Right lobe of liver (tissue), 6 donors: ENCODE measurements around the gene SEMA5B. TPM values are rescaled to one million over a fixed set of nuclear protein-coding genes. Genes with fewer than 3 reads are reported as not detected.

Experiments
- ATAC-seq, 4 donors: fragments of 200-7000 bp; cut with Tn5 transposase; one replicate each; pipeline ENCODE4 v1.9.1; 2020; ENCODE audit warnings: mild to moderate bottlenecking in 4 of 4, moderate library complexity in 4 of 4
- DNase-seq, 3 donors: peaks; one replicate each; pipeline ENCODE4 v3.0.0-alpha.2; 2020
- H3K27ac ChIP-seq, 3 donors: fragments of 200-600 bp; one replicate each; pipeline ENCODE4 v1.8.0; 2022
- H3K27me3 ChIP-seq, 2 donors: fragments of 200-600 bp; one replicate each; pipeline ENCODE4 v1.8.0; 2022
- H3K36me3 ChIP-seq, 4 donors: fragments of 200-600 bp; sonication (generic) in 1 of 4; one replicate each; pipeline versions ENCODE4 v1.5.1 to v1.8.0; 2017 to 2022; ENCODE audit warnings: control low read depth in 1 of 4
- H3K4me1 ChIP-seq, 4 donors: fragments of 200-600 bp; sonication (generic) in 1 of 4; one replicate each; pipeline versions ENCODE4 v1.5.1 to v1.8.0; 2017 to 2022; ENCODE audit warnings: control low read depth in 1 of 4
- H3K4me3 ChIP-seq, 3 donors: fragments of 200-600 bp; one replicate each; pipeline ENCODE4 v1.8.0; 2022
- H3K9me3 ChIP-seq, 4 donors: fragments of 200-600 bp; sonication (generic) in 1 of 4; one replicate each; pipeline versions ENCODE4 v1.5.1 to v1.8.0; 2017 to 2022; ENCODE audit warnings: control low read depth in 1 of 4
- POLR2A ChIP-seq: fragments of 450-650 bp; IDR thresholded peaks from one replicate; pipeline ENCODE4 v1.6.1; 2017; ENCODE audit warnings: antibody characterized with exemption, mild to moderate bottlenecking
- WGBS: methylation state at CpG from one replicate; pipeline ENCODE4 v1.1.6; 2018; ENCODE audit warnings: low coverage, low lambda C conversion rate; ENCODE audit not compliant: insufficient coverage; ENCODE audit errors: missing lambda C conversion rate; 5-methylcytosine and 5-hydroxymethylcytosine counted together
- intact Hi-C, 2 donors: fragments of 100-400 bp; cut with DNase I; formaldehyde crosslinking; loops; one replicate each; pipeline versions ENCODE4 v1.11.2 to v1.14.1; 2022
- total RNA-seq, 6 experiments: library from RNA; depleted of rRNA in 2 of 6; stranded (reverse); fragments of >200 nt in 2 of 6; fragmentation: NEBNext Ultra II Directional in 3 of 6; extraction: Animal tissue kit (Norgen Biotek cat#: 25700) in 3 of 6; gene quantifications; one replicate each; pipeline versions ENCODE4 v1.1.0 to v1.2.4, GENCODE V29; 2016 to 2023
- TF ChIP-seq, protein P1 (sequence below), 4 donors: fragments of 200-600 bp in 3 of 4; fragments of 450-650 bp in 1 of 4; IDR thresholded peaks; one replicate each; pipeline versions ENCODE4 v1.5.1 to v1.8.0; 2016 to 2022; ENCODE audit warnings: antibody characterized with exemption in 4 of 4, mild to moderate bottlenecking in 2 of 4
- donor health status: DM: no; HTN: yes; CAD: no.
- donor health status: DM: no; HTN: no; CAD: no.
- donor health status: DM: no; HTN: no; CAD: no.
- donor health status: DM: no; HTN: yes; CAD: no.
- donor health status: DM: no; HTN: yes; CAD: no.

Gene SEMA5B
- total RNA-seq, 6 experiments from 2014 or later: 0.12 to 0.65 (median 0.25) TPM

DNA sequence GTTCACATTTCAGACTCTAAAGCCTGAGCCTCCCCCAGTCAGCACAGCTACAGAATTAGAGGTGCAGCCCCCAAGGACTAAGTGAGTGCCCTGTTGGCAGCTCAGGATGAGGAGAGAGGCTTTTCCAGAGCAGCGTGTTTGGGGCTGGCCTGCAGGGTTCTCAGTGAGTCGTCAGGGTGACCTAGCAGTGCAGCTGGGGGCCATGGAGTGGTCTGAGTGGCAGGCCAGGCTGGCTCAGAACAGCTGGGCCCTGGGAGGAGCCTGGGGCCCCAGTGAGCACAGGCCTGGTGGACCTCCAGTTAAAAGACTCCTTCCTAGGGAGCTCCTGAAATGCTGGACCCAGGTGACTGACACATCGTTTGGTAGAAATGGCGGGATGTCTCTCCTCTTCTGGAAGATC is 124.4 kb downstream of the SEMA5B start:
- TF ChIP-seq, protein P1, sequence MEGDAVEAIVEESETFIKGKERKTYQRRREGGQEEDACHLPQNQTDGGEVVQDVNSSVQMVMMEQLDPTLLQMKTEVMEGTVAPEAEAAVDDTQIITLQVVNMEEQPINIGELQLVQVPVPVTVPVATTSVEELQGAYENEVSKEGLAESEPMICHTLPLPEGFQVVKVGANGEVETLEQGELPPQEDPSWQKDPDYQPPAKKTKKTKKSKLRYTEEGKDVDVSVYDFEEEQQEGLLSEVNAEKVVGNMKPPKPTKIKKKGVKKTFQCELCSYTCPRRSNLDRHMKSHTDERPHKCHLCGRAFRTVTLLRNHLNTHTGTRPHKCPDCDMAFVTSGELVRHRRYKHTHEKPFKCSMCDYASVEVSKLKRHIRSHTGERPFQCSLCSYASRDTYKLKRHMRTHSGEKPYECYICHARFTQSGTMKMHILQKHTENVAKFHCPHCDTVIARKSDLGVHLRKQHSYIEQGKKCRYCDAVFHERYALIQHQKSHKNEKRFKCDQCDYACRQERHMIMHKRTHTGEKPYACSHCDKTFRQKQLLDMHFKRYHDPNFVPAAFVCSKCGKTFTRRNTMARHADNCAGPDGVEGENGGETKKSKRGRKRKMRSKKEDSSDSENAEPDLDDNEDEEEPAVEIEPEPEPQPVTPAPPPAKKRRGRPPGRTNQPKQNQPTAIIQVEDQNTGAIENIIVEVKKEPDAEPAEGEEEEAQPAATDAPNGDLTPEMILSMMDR (IDR thresholded peaks at IDR 0.05): no peak
- TF ChIP-seq POLR2A: no peak
- WGBS: 75% methylated on average over 2 of the region's 4 CpGs
- Histone ChIP-seq H3K4me1 (no peaks in the 10 kb centered on the region), H3K36me3 (no peaks in the 10 kb centered on the region), H3K27ac (no peak overlapping the region), H3K4me3 (no peak overlapping the region), H3K27me3 (no peaks in the 10 kb centered on the region), H3K9me3 (no peaks in the 10 kb centered on the region)
- intact Hi-C loops: no loop called here
- no peak for ATAC-seq
- no peak for DNase-seq

DNA sequence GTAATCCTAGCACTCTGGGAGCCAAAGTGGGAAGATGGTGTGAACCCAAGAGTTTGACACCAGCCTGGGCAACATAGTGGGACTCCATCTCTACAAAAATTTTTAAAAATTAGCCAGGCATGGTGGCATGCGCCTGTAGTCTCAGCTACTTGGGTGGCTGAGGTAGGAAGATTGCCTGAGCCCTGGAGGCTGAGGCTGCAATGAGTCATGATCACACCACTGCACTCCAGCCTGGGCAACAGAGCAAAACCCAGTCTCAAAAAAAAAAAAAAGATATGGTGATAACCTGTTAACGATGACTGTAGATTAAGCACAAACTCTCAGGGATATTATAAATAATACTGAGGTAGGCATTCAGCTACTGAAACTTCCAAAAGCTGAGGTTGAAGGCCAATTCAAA is 125.2 kb downstream of the SEMA5B start:
- no peak overlapping the region for H3K27ac ChIP-seq
- ATAC-seq: no peak
- no peak for DNase-seq
- no peaks in the 10 kb centered on the region for H3K36me3 ChIP-seq
- no peaks in the 10 kb centered on the region for H3K4me1 ChIP-seq
- H3K9me3 ChIP-seq: no peaks in the 10 kb centered on the region
- H3K4me3 ChIP-seq: no peak overlapping the region
- TF ChIP-seq, protein P1 (IDR thresholded peaks at IDR 0.05): no peak
- TF ChIP-seq POLR2A: no peak
- intact Hi-C loops: no loop called here
- H3K27me3 ChIP-seq: no peaks in the 10 kb centered on the region
- WGBS: 63% methylated on average over 1 of the region's 2 CpGs

DNA sequence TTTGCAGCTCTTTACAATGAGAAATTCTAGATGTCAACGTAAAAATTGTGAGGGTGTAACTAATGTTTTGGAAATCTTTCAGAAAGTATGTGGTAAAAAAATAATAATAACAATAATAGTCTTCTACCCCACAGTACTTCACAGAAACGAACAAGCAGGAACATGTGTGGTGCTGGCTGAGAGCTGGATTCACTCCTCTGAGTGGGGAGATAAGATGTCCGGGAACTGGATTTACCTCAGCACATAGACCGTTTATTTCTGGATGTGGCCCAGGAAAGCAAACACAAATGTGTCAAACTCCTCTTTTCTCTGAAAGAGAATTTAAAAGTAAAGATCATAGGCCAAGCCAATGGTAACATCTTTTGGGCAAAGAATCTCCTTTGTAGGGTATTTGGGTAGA is 129.3 kb downstream of the SEMA5B start:
- intact Hi-C loops: no loop called here
- 28% methylated on average over 4 of the region's 4 CpGs for WGBS
- Histone ChIP-seq H3K27ac (no peak overlapping the region), H3K36me3 (no peaks in the 10 kb centered on the region), H3K4me3 (no peak overlapping the region), H3K27me3 (no peaks in the 10 kb centered on the region), H3K9me3 (no peaks in the 10 kb centered on the region), H3K4me1 (no peaks in the 10 kb centered on the region)
- ATAC-seq (peak; percentile 35 to 77 (median 48)), DNase-seq (no peak)
- TF ChIP-seq, protein P1 (IDR thresholded peaks at IDR 0.05): no peak
- no peak for TF ChIP-seq POLR2A

DNA sequence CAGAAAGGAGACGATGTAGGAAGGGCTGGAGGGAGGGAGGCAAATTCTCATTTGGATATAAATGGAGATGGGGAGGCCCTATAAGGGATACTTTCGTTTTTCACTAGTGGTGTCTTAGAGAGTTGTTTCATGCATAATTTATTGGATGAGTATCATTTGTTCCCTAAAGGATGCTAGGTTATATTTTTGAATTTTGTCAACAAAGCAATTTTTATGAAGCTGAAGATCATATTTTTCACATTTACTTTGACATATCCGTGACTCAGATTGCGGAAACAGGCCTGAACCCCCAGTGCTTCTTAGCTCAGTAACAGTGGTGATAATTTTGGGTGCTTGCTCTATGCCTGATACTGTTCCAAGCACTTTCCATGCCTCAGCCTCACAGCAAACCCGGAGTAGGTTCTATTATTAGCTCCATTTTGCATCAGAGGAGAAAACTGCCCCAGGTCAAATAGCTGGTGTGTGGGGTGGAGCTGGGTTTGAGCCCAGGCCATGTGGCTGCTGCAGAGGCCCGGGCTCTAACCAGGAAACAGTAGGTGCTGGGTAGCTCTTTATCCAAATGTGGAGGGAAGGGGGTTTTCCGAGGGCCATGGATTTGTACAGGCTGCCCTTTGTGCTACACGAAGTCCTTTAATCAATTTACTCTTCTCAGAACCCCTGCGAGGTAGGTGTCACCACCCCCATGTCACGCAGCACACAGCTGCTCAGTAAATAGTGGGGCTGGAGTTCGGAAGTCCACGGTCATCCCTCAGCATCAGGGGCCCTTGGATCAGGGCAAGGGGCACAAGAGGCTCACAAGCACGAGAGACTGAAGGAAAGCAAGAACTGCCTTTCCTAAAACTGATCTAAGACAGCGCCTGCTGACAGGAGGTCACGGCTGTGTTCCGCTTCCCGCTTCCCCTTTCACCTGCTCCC is 133.6 kb downstream of the SEMA5B start:
- H3K36me3 ChIP-seq: no peaks in the 10 kb centered on the region

More for the DNA sequence above, 133.6 kb downstream of the SEMA5B start:
- ATAC-seq: peak; percentile 25 to 75 (median 30)
- no peak overlapping the region for H3K27ac ChIP-seq
- H3K4me3 ChIP-seq: no peak overlapping the region
- TF ChIP-seq, protein P1 (IDR thresholded peaks at IDR 0.05): no peak
- TF ChIP-seq POLR2A: no peak
- no peaks in the 10 kb centered on the region for H3K27me3 ChIP-seq
- intact Hi-C loops: no loop called here
- no peaks in the 10 kb centered on the region for H3K4me1 ChIP-seq
- no peaks in the 10 kb centered on the region for H3K9me3 ChIP-seq
- WGBS: 38% methylated on average over 14 of the region's 17 CpGs
- no peak for DNase-seq
